Keratinocyte (primary cell): ENCODE results near the gene EIF4E1B.

Experiments used
- CTCF ChIP-seq, 3 experiments: IDR thresholded peaks in 1 of 3; conservative IDR thresholded peaks in 1 of 3; optimal IDR thresholded peaks in 1 of 3; 2 replicates in 2 of 3; 3 replicates in 1 of 3; pipeline versions ENCODE3 to v1.5.1; 2011; ENCODE audit warnings: low read length in 3 of 3, mild to moderate bottlenecking in 3 of 3, moderate library complexity in 2 of 3, control low read depth in 1 of 3, inconsistent platforms in 1 of 3; ENCODE audit not compliant: insufficient read depth in 2 of 3; ENCODE audit errors: extremely low read depth in 1 of 3
- EZH2 ChIP-seq: IDR thresholded peaks from one replicate; pipeline ENCODE4 v1.6.1; 2012; ENCODE audit warnings: inconsistent platforms, mild to moderate bottlenecking, low read length, moderate library complexity

- TF ChIP-seq CTCF (optimal IDR thresholded peaks at IDR 0.05 in 1 of 3, IDR thresholded peaks at IDR 0.05 in 1 of 3, conservative IDR thresholded peaks at IDR 0.05 in 1 of 3; ENCODE audit: extremely low read depth in 1 of 3, insufficient read depth in 2 of 3, low read length in 3 of 3) (no peak), EZH2 (no peak)
Observed at GRCh38 chr5:176583076-176583475, 47.4 kb upstream of the EIF4E1B start.
